NCI-H2029 treated with DMSO at 0.1 percent for 48 hours (cell line): ENCODE measurements around the gene SLC26A5.

ENCODE experiments used
- DNase-seq: peaks from one replicate; lab custom pipeline; 2025; lab: John Stamatoyannopoulos, UW

Gene SLC26A5

DNA sequence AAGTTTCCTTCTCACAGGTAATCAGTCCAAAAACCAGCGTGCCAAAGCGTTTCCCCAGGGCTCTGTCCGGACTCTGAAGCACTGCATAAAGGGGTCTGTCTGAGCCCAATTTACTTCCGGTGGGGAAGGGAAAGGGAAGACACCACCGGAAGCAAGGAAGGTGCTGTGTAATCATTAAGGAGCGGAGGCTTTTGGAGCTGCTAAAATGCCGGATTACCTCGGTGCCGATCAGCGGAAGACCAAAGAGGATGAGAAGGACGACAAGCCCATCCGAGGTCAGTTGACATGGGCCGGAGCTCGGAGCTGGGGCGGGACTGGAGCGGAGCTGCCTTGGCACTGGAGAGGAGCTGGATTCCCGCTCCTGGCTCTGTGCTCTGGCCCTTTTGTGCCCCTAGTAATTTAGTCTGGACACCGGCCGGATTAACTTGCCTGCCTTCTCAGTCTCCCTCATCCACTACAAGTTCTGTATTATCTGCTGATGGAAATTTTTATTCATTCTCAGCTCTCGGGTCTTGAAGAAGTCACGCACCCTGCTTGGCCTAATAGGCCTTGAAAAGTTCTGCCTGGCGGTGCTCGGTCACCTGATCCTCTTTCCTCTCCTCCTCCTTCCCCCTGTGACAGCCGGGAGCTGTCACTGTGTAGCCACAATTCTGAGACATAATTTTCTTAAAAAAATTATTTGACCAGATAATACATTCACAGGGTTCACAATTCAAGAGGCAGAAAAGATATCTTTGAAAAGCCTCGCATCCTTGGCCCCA is 98.3 kb downstream of the SLC26A5 start, which contains the start of gene PSMC2:
Gene PSMC2, plus strand, starts transcription at position 137 of the 761 bp plus-strand sequence. Its CDS starts 69 bp downstream, at position 206.
- DNase-seq, result peak; percentile 79

DNA sequence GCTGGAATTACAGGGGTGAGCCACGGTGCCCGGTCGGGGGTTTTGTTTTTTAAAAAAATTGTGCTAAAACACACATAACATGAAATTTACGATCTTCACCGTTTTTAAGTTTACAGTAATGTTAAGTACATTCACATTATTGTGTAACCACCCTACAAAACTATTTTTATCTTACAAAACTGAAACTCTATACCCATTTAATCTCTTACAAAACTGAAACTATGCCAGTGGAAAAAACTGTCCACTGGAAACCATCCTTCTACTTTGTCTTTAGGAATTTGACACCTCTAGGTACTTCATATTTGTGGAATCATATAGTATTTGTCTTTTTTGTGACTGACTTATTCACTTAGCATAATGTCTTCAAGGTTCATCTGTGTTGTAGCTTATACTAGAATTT is 99.6 kb downstream of the SLC26A5 start:
- DNase-seq, result no peak

DNA sequence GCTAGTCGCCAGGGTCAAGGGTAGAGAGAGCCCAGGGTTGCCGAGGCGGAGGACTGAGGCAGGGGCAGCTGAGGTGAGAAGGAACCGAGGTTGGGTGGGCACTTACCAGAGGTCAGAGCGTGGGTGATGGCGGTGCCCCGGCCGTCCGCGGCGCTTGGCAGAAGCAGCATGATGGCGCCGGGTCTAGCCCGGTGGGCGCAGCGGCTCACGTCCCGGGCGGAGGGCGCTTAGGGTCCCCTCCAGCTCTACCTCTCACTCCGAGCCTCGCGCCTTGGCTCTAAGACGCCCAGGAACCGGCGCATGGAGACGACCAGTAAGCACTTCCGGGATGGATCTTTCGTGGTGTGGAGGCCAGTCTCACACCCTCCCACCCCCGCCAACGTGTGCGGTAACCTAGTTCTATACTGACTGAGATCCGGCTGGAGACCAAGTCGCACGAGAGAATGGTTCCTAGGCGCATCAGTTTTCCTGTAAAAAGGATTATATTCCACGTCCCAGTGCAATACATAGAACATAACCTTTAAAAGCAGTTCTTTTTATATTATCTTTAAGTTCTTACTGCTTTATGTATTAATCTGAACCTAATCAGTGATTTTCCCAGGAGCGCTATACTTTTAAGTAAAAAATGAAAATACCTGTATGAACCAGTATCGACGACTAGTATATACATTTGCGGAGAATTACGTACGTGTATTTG is 101.4 kb downstream of the SLC26A5 start, which contains the start of gene DNAJC2:
Gene DNAJC2, minus strand, starts transcription at position 315 of the 697 bp plus-strand sequence. Its CDS starts 145 bp downstream, at position 170.
- peak; percentile 86 for DNase-seq

DNA sequence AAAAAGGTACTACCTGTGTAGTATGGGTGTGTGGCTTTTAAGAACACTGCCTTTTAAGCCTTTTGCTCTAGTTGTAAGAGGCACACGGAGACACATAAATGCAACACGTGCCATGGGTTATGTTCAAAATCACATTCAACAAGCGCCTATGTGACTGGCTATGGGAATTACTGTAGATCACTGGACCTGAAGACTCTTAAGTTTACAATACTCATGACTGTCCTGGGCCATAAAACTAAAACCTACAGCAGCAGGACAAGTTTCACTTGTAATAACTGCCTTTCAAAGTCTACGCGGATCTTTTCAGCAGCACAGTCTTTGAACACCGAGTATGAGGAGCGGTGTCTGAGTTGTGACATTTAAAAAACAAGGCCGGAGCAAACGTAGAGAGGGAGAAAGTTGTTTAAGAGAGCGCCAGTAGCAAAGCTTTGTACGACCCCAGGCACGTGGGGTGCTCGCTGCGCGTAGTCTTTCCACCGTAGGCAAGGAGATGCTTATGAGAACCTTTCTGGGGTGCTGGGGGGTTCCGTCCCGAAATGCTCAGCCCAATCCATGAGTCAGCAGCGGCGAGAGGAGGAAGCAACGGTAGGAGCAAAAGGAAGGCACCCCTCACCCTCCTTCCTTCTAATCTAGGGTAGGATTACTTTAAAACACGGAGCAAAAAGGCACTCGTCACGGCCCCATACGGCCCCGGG is 102.1 kb downstream of the SLC26A5 start:
- no peak for DNase-seq

DNA sequence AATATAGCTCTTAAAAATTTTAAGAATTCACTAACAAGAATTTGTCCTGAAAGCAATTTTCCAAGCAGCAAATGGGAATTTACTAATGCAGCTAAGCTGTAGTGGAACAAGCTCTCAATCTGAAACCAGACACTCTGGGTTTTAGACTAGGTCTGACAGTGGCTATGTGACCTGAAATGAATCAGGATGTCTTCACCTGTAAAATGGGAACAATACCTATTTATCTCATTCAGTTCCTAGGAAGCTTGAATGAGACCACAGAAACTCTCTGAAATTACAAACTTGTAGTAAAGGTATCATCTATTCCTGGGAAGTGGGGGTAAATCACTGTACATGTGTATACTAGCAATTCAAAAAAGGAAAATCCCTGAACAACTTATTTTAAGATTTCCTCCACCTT is 102.7 kb downstream of the SLC26A5 start:
- no peak for DNase-seq

DNA sequence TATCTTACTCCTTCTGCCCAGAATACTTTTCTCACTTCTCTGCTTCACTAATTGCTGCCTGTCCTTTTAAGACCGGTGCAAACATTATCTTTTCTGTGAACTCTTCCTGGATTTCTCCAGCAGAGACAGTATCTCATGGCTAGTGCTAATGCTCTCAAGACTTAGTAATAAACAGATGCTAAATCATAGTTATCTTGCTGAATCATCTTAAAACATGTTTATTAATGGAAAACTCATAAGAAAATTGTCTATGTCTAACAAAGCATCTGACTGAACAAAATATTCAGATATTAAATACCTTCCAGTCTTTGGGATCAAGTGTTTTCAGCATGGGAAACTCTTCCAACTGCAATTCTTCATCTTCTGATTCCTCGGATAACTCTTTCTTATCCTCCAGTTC is 104.5 kb downstream of the SLC26A5 start:
- no peak for DNase-seq

DNA sequence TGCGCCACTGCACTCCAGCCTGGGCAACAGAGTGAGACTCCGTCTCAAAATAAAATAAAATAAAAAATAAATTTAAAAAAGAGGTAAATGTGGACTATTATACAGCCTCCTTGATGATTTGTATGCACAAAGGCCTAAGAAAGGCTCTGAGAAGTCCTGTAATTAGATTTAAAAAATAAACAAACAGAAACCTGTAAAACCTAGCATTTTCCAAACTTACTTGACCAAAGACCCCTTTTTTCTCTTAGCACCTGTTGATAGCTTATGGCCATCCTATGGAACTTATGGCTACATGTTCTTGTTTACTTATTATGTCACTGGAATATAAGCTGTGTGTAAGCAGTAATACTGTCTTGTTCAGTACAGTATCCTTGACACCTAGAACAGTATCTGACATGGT is 107.1 kb downstream of the SLC26A5 start:
- DNase-seq, result no peak

DNA sequence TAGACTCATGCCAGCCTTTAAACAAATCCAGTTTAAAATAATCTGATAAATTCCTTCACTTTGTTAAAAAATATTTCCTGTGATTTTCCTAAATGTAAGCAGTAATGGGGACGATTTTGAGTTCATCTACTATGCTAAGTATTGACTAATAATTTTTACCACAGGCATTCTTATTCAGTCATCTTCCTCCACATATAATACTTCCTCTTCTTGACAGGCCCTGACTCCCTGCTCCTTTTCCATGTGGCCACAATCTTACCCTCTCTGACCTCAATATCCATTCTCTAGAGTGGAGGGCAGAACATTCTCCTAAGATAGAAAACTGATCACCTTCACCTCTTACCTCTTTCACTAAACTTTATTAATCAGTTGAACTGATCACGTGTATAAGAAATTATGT is 109.2 kb downstream of the SLC26A5 start:
- DNase-seq, result no peak

DNA sequence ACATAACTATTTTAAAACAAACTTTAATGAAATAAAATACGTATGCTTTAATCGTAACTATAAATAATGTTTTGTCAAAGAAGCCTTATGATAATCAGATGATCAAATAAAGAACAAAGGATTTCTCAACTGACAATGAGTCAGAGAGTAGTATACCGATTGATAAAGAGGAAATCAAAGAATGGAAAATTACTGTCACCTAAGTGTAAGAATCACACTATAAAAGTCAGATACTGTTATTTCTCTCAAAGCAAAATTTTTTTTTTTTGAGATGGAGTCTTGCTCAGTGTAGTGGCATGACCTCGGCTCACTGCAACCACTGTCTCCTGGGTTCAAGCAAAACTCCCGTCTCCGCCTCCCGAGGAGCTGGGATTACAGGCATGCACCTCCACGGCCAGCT is 120.3 kb downstream of the SLC26A5 start:
- DNase-seq, result no peak
